ENCODE measurements around the gene GFPT1. TPM values are rescaled to one million over a fixed set of nuclear protein-coding genes. Genes with fewer than 3 reads are reported as not detected.

Gene GFPT1
- total and polyA plus RNA-seq, 12 donors, result 5.0 to 90.3 (median 60.5) TPM

DNA sequence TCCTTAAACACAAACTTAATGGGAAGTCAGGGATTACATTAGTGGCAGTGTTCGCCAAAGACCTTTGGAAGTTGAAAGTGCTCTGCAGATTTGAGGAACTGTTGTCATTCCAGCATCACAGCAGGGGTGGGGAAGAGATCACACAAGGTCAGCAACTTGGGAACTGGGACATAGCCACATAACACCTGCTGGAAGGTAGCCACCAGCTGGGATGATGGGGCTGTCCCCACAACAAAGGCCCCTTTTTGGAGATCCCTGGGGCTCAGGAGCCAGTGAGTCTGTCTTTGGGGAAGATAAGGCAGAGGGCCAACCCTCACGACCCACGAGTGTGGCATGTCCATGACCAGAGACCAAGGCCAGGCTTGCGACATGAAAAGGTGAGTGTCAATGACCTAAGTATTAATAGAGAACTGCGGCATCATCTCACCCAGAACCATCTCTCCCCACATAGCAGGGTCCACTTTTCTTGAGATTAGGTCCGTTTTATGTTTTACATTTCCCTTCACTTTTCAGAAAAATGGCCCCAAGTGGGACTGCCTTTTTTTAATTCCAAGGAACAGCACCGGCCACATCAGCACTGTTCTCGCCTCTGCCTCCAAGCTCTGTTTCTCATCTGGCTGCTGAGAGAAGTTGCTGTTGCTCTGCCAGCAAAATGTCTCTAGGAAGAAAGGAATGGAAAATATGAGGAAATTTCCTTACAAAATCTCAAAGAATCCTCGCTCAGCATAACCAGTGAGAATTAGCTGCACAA, 106.9 kb downstream of the GFPT1 start:
- no peak for TF ChIP-seq CTCF (IDR thresholded peaks at IDR 0.05)

GRCh38 chr2:69279211-69279610, 107.8 kb downstream of the GFPT1 start:
- intact Hi-C loops (cut with DNase I), result no loop called here
- 97 to 98% methylated on average over 2 of the region's 2 CpGs for WGBS, 2 donors
- Histone ChIP-seq H3K36me3 (no peaks in the 10 kb centered on the region), H3K9me3 (no peaks in the 10 kb centered on the region), H3K4me1 (no peaks in the 10 kb centered on the region), H3K4me3 (no peak overlapping the region), H3K27me3 (no peaks in the 10 kb centered on the region), H3K27ac (no peak overlapping the region)
- DNase-seq (no peak), ATAC-seq (no peak)
- TF ChIP-seq CTCF (IDR thresholded peaks at IDR 0.05), result no peak

More for the DNA sequence above, 106.9 kb downstream of the GFPT1 start:
- Histone ChIP-seq H3K27ac (no peak overlapping the region), H3K4me1 (no peaks in the 10 kb centered on the region), H3K4me3 (no peak overlapping the region), H3K36me3 (no peaks in the 10 kb centered on the region), H3K27me3 (no peaks in the 10 kb centered on the region), H3K9me3 (no peaks in the 10 kb centered on the region)
- DNase-seq (no peak), ATAC-seq (peak in 5 of 8 donors; percentile 12 to 63 (median 39))
- intact Hi-C loops (cut with DNase I), result no loop called here
- WGBS, 2 donors, result 79% methylated on average over 9 of the region's 9 CpGs

GRCh38 chr2:69278366-69278765, 108.7 kb downstream of the GFPT1 start:
- no peak overlapping the region for H3K4me3 ChIP-seq
- H3K27ac ChIP-seq, result no peak overlapping the region
- 28 to 40% methylated on average over 5 of the region's 5 CpGs for WGBS, 2 donors
- ATAC-seq (no peak), DNase-seq (no peak)
- no peaks in the 10 kb centered on the region for H3K4me1 ChIP-seq
- no peaks in the 10 kb centered on the region for H3K9me3 ChIP-seq
- H3K27me3 ChIP-seq, result no peaks in the 10 kb centered on the region
- no peak for TF ChIP-seq CTCF (IDR thresholded peaks at IDR 0.05)
- intact Hi-C loops (cut with DNase I), result no loop called here
- no peaks in the 10 kb centered on the region for H3K36me3 ChIP-seq

DNA sequence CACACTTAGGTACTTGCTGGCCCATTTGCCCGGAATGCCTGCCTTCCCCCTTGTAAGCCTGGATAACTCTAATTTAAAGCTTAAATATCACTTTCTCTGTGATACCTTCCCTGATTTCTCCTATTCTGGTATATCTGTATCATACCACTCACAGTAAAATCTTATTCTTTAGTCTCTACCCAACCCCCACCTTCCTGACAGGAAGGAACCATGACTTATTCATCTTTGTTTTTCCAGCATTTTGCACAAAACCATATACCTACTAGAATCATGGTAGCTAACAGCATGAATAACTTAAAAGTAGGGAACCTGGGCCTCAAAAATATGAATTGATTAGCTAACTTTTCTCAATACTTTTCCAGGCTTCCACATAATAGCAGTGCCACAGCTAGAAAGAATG, 111.5 kb downstream of the GFPT1 start:
- no peak for TF ChIP-seq CTCF (IDR thresholded peaks at IDR 0.05)
- Histone ChIP-seq H3K27me3 (no peaks in the 10 kb centered on the region), H3K36me3 (no peaks in the 10 kb centered on the region), H3K4me3 (no peak overlapping the region), H3K9me3 (no peaks in the 10 kb centered on the region), H3K27ac (no peak overlapping the region), H3K4me1 (peaks cover 0 to 20% (median 0%) of the 10 kb centered on the region in 9 donors)
- intact Hi-C loops (cut with DNase I), result no loop called here
- DNase-seq, result no peak
- 94 to 100% methylated on average over 1 of the region's 1 CpG for WGBS, 2 donors
- no peak for ATAC-seq

Data from heart right ventricle (tissue), 16 donors.